Measurements from ENCODE around the gene TMEM163.

GRCh38 chr2:134568413-134568812, 150.4 kb downstream of the TMEM163 start:
- TF ChIP-seq CTCF (IDR thresholded peaks at IDR 0.05; ENCODE audit: low read depth, low read length, poor library complexity, severe bottlenecking) (no peak), EZH2phosphoT487 (IDR thresholded peaks at IDR 0.05; ENCODE audit: borderline replicate concordance, low read length) (no peak)

Data from DOHH2 (cell line).